ENCODE data around the gene SFXN5.

DNA sequence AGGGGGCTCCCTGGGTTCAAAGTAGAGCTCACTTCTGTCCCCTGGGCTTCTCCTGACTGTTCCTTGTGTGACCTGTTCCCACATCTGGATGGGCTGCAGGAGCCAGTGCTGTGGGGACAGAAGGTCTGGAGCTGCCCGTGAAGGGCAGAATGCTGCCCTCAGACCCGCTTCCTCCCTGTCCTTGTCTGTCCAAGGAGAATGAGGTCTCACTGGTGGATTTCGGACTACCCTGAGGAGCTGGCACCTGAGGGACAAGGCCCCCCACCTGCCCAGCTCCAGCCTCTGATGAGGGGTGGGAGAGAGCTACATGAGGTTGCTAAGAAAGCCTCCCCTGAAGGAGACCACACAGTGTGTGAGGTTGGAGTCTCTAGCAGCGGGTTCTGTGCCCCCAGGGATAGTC is 138.7 kb downstream of the SFXN5 start:
- TF ChIP-seq, protein P1, sequence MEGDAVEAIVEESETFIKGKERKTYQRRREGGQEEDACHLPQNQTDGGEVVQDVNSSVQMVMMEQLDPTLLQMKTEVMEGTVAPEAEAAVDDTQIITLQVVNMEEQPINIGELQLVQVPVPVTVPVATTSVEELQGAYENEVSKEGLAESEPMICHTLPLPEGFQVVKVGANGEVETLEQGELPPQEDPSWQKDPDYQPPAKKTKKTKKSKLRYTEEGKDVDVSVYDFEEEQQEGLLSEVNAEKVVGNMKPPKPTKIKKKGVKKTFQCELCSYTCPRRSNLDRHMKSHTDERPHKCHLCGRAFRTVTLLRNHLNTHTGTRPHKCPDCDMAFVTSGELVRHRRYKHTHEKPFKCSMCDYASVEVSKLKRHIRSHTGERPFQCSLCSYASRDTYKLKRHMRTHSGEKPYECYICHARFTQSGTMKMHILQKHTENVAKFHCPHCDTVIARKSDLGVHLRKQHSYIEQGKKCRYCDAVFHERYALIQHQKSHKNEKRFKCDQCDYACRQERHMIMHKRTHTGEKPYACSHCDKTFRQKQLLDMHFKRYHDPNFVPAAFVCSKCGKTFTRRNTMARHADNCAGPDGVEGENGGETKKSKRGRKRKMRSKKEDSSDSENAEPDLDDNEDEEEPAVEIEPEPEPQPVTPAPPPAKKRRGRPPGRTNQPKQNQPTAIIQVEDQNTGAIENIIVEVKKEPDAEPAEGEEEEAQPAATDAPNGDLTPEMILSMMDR (IDR thresholded peaks at IDR 0.05), result no peak
- TF ChIP-seq POLR2A (IDR thresholded peaks at IDR 0.05), result no peak

Data from testis (tissue), 2 donors.